GM18951 (cell line): ENCODE measurements around the gene ARPC1B.
"Not testable (repeated sequence)": the region's sequence is repeated elsewhere in the genome, so short reads cannot be mapped to it uniquely, and the experiment has no call there.

Source experiments
- POLR2A ChIP-seq: IDR thresholded peaks from 4 replicates; pipeline ENCODE4 v1.6.1; 2011; ENCODE audit warnings: mild to moderate bottlenecking; ENCODE audit not compliant: insufficient read length, insufficient read depth; ENCODE audit errors: extremely low read depth
- in situ Hi-C: fragments of 300-500 bp; cut with MboI; formaldehyde crosslinking; loops from one replicate; pipeline ENCODE4 v1.12.0; 2022; ENCODE audit warnings: low sequenced_read_pairs, mixed read lengths, inconsistent platforms; ENCODE audit not compliant: unreplicated experiment

ARPC1B gene

GRCh38 chr7:99357701-99358490 is 16.6 kb upstream of the ARPC1B start:
- no peak for TF ChIP-seq POLR2A
- in situ Hi-C loops: no loop called here

GRCh38 chr7:99358521-99358920 is 16.0 kb upstream of the ARPC1B start:
- in situ Hi-C loops: not testable (repeated sequence)

DNA sequence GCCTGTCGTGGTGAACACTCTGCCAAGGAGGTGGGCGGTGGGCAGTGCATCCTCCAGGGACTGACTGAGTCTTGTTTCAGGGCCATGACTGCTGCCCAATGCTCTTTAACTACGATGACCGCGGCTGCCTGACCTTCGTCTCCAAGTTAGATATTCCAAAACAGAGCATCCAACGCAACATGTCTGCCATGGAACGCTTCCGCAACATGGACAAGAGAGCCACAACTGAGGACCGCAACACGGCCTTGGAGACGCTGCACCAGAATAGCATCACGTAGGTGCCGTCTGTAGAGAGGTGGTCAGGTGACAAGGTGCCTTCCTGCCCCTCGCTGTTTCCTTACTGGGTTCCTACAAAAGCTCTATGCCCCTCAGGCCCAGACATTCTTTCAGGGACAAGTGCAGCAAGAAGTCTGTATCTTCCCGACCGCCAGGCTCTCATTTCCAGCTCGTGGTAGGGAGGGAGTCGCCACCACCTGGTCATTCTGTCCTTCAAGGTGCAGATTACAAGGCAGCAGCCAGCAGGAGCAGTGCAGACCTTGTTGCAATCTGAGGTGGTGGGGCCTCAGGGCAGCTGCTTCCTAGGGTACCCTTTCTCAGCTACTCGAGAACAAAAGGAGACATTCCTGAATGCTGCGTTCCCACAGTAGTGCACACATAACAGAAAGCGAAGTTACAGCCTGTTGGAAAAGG is 14.9 kb upstream of the ARPC1B start:
- in situ Hi-C loops: no loop called here
- TF ChIP-seq POLR2A: no peak

GRCh38 chr7:99362801-99363200 is 11.7 kb upstream of the ARPC1B start:
- in situ Hi-C loops: no loop called here
- no peak for TF ChIP-seq POLR2A

GRCh38 chr7:99363286-99363685 is 11.2 kb upstream of the ARPC1B start:
- TF ChIP-seq POLR2A: no peak
- in situ Hi-C loops: no loop called here

DNA sequence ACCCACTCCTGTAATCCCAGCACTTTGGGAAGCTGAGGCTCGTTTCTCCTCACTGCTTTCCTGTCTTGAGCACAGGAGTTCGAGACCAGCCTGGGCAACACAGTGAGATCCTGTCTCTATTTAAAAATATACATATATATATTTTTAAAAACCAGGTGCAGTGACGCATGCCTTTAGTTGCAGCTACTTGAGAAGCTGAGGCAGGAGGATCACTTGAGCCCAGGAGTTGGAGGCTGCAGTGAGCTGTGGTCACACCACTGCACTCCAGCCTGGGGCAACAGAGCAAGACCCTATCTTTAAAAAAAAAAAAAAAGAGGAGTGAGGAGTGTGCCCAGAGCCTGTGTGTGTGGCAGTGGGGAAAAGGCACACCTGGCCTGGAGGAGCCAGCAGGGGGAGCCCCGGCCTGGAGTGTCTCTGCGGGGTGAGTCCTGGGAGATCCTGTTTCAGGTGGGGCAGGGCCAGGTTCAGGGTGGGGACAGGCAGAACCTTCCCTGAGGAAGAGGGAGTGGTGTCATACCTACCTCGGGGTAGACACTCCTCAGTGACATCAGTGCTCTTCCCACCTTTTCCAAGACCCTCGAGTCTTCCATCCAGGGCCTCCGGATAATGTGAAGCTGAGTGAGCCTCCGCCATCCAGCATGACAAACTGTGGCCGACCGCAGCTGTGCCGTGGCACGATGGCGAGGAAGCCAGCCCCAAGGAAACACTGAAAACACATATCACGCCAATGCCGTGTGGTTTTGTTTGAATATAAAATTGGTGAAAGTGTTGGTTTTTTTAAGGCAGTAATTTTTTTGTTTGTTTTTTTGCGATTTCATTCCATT is 9.0 kb upstream of the ARPC1B start:
- in situ Hi-C loops: no loop called here

GRCh38 chr7:99366646-99367045 is 7.9 kb upstream of the ARPC1B start:
- in situ Hi-C loops: no loop called here

More for the DNA sequence above, 9.0 kb upstream of the ARPC1B start:
- TF ChIP-seq POLR2A: no peak

GRCh38 chr7:99368750-99369389 is 5.7 kb upstream of the ARPC1B start:
- in situ Hi-C loops: no loop called here
- no peak for TF ChIP-seq POLR2A

More at GRCh38 chr7:99366646-99367045, 7.9 kb upstream of the ARPC1B start:
- TF ChIP-seq POLR2A: no peak

- in situ Hi-C loops: no loop called here
These were observed 4.7 kb upstream of the ARPC1B start for GRCh38 chr7:99369767-99370391.

GRCh38 chr7:99371376-99371920 is 3.1 kb upstream of the ARPC1B start:
- in situ Hi-C loops: no loop called here
- TF ChIP-seq POLR2A: no peak

More at GRCh38 chr7:99369767-99370391, 4.7 kb upstream of the ARPC1B start:
- no peak for TF ChIP-seq POLR2A

DNA sequence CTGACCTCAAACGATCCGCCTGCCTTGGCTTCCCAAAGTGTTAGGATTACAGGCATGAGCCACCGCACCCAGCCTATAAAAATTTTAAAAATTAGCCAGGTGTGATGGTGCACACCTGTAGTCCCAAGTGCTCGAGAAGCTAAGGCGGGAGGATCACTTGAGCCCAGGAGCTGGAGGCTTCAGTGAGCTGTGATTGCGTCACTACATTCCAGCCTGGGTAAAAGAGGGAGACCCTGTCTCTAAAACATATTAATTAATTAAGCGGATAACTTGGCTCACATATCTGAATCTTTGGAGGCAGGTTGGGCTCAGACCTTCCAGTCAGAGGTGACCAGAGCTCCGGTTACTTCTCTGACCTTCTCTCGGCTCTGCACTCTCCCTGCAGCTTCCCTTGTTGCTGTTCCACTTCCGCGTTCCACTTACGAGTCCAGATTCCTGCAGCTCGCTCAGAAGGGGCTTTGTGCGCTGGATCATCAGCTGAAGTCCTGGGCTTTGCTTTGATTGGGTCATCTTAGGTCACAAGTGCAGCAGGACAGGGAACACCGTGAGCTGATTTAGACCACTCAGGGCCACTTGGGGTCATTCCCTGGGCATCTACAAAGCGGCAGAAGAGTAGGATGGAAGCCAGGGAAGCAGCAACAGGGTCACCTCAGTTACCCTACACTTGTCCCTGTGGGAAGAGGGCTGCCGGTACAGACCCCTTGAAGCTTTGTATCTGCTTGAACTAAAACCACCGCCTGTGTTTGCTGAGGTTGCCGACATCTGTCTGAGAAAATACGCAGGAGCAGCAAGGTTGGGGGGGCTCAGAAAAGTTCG is 2.0 kb upstream of the ARPC1B start:
- TF ChIP-seq POLR2A: no peak

More for the DNA sequence above, 2.0 kb upstream of the ARPC1B start:
- in situ Hi-C loops: no loop called here
